HG03196 (cell line): ENCODE results near the gene CPNE1.

Experiments
- ATAC-seq: cut with Tn5 transposase; IDR thresholded peaks from one replicate; pipeline ENCODE4 v1.9.1; 2021; ENCODE audit not compliant: unreplicated experiment

The CPNE1 gene

GRCh38 chr20:35600993-35601973 is 63.4 kb downstream of the CPNE1 start:
- ATAC-seq, result no peak

- ATAC-seq, result no peak
Observed at GRCh38 chr20:35600176-35600992, 64.3 kb downstream of the CPNE1 start.

GRCh38 chr20:35599776-35600120 is 65.0 kb downstream of the CPNE1 start:
- ATAC-seq, result no peak

- no peak for ATAC-seq
Observed at GRCh38 chr20:35598899-35599775, 65.6 kb downstream of the CPNE1 start.

GRCh38 chr20:35598476-35598875 is 66.2 kb downstream of the CPNE1 start:
- ATAC-seq, result no peak

GRCh38 chr20:35597186-35597585 is 67.5 kb downstream of the CPNE1 start:
- no peak for ATAC-seq

GRCh38 chr20:35595901-35596300 is 68.8 kb downstream of the CPNE1 start:
- ATAC-seq, result no peak

- no peak for ATAC-seq
Observed at GRCh38 chr20:35595456-35595855, 69.2 kb downstream of the CPNE1 start.

GRCh38 chr20:35592339-35592974 is 72.2 kb downstream of the CPNE1 start:
- ATAC-seq, result no peak

- ATAC-seq, result no peak
Observed at GRCh38 chr20:35588397-35588796, 76.3 kb downstream of the CPNE1 start.

GRCh38 chr20:35587436-35587835 is 77.3 kb downstream of the CPNE1 start:
- no peak for ATAC-seq

- ATAC-seq, result no peak
Observed at GRCh38 chr20:35586751-35587425, 77.8 kb downstream of the CPNE1 start.

GRCh38 chr20:35583636-35584560 is 80.8 kb downstream of the CPNE1 start:
- no peak for ATAC-seq

- no peak for ATAC-seq
Observed at GRCh38 chr20:35582741-35583404, 81.8 kb downstream of the CPNE1 start.

- ATAC-seq, result no peak
Observed at GRCh38 chr20:35582131-35582530, 82.6 kb downstream of the CPNE1 start.

GRCh38 chr20:35579196-35579595 is 85.5 kb downstream of the CPNE1 start:
- ATAC-seq, result no peak

GRCh38 chr20:35578469-35578868 is 86.2 kb downstream of the CPNE1 start:
- ATAC-seq, result no peak

GRCh38 chr20:35576816-35577215 is 87.9 kb downstream of the CPNE1 start:
- no peak for ATAC-seq
